ENCODE measurements around the gene COL18A1.

Gene COL18A1

GRCh38 chr21:45447821-45448220 lies 42.9 kb downstream of the COL18A1 start:
- in situ Hi-C loops (cut with MboI; ENCODE audit: low pct_unique_long_range_greater_than_20kb, low sequenced_read_pairs, unreplicated experiment): no loop called here
- TF ChIP-seq CTCF (IDR thresholded peaks at IDR 0.05; ENCODE audit: extremely low read depth, insufficient read depth, missing control alignments): no peak
- DNase-seq (ENCODE audit: low spot score): no peak

- no peak for DNase-seq (ENCODE audit: low spot score)
- TF ChIP-seq CTCF (IDR thresholded peaks at IDR 0.05; ENCODE audit: extremely low read depth, insufficient read depth, missing control alignments): no peak
- in situ Hi-C loops (cut with MboI; ENCODE audit: low pct_unique_long_range_greater_than_20kb, low sequenced_read_pairs, unreplicated experiment): no loop called here
Measured at GRCh38 chr21:45448283-45448809, 43.4 kb downstream of the COL18A1 start.

- TF ChIP-seq CTCF (IDR thresholded peaks at IDR 0.05; ENCODE audit: extremely low read depth, insufficient read depth, missing control alignments): no peak
- DNase-seq (ENCODE audit: low spot score): no peak
- in situ Hi-C loops (cut with MboI; ENCODE audit: low pct_unique_long_range_greater_than_20kb, low sequenced_read_pairs, unreplicated experiment): no loop called here
Measured at GRCh38 chr21:45448810-45449657, 44.1 kb downstream of the COL18A1 start.

- in situ Hi-C loops (cut with MboI; ENCODE audit: low pct_unique_long_range_greater_than_20kb, low sequenced_read_pairs, unreplicated experiment): no loop called here
- no peak for DNase-seq (ENCODE audit: low spot score)
- no peak for TF ChIP-seq CTCF (IDR thresholded peaks at IDR 0.05; ENCODE audit: extremely low read depth, insufficient read depth, missing control alignments)
Measured at GRCh38 chr21:45449658-45450422, 44.9 kb downstream of the COL18A1 start.

GRCh38 chr21:45450423-45451090 lies 45.6 kb downstream of the COL18A1 start:
- no peak for TF ChIP-seq CTCF (IDR thresholded peaks at IDR 0.05; ENCODE audit: extremely low read depth, insufficient read depth, missing control alignments)
- DNase-seq (ENCODE audit: low spot score): no peak
- in situ Hi-C loops (cut with MboI; ENCODE audit: low pct_unique_long_range_greater_than_20kb, low sequenced_read_pairs, unreplicated experiment): no loop called here

- no peak for DNase-seq (ENCODE audit: low spot score)
- no peak for TF ChIP-seq CTCF (IDR thresholded peaks at IDR 0.05; ENCODE audit: extremely low read depth, insufficient read depth, missing control alignments)
- in situ Hi-C loops (cut with MboI; ENCODE audit: low pct_unique_long_range_greater_than_20kb, low sequenced_read_pairs, unreplicated experiment): no loop called here
Measured at GRCh38 chr21:45451091-45451740, 46.3 kb downstream of the COL18A1 start.
